Tibial nerve (tissue), 4 donors: ENCODE data around the gene PHC3. TPM values are rescaled to one million over a fixed set of nuclear protein-coding genes. Genes with fewer than 3 reads are reported as not detected.
A peak's percentile ranks its signal among the peaks of the same experiment; 100 is the strongest.

Experiments
- DNase-seq, 2 donors: peaks; one replicate each; pipeline ENCODE4 v3.0.0-alpha.2; 2019; ENCODE audit warnings: low spot score in 2 of 2
- H3K27ac ChIP-seq, 4 donors: fragments of 200-600 bp; sonication (generic) in 3 of 4; one replicate each; pipeline ENCODE4 v1.5.1; 2017 to 2019; ENCODE audit warnings: mild to moderate bottlenecking in 1 of 4
- H3K27me3 ChIP-seq, 2 donors: fragments of 200-600 bp; sonication (generic) in 1 of 2; one replicate each; pipeline versions ENCODE4 v1.5.1 to v1.6.0; 2017 to 2019
- H3K36me3 ChIP-seq, 3 donors: fragments of 200-600 bp; sonication (generic); one replicate each; pipeline ENCODE4 v1.5.1; 2018 to 2019
- H3K4me1 ChIP-seq, 4 donors: fragments of 200-600 bp; sonication (generic) in 3 of 4; one replicate each; pipeline ENCODE4 v1.5.1; 2017 to 2019
- H3K4me3 ChIP-seq, 4 donors: fragments of 200-600 bp; sonication (generic) in 3 of 4; one replicate each; pipeline ENCODE4 v1.5.1; 2017 to 2019; ENCODE audit warnings: mild to moderate bottlenecking in 1 of 4, moderate library complexity in 1 of 4
- H3K9me3 ChIP-seq, 4 donors: fragments of 200-600 bp; sonication (generic) in 3 of 4; one replicate each; pipeline ENCODE4 v1.5.1; 2017 to 2019
- CTCF ChIP-seq, 5 experiments: fragments of 200-600 bp in 3 of 5; fragments of 450-650 bp in 2 of 5; sonication (generic) in 3 of 5; IDR thresholded peaks; one replicate each; pipeline ENCODE4 v1.5.1; 2016 to 2019; ENCODE audit warnings: antibody characterized with exemption in 5 of 5, mild to moderate bottlenecking in 3 of 5, moderate library complexity in 2 of 5
- EP300 ChIP-seq, 2 donors: sonication (generic); formaldehyde crosslinking; IDR thresholded peaks; one replicate each; pipeline ENCODE4 v1.6.1; 2017; ENCODE audit warnings: antibody characterized with exemption in 2 of 2, mild to moderate bottlenecking in 1 of 2
- POLR2A ChIP-seq, 2 donors: fragments of 450-650 bp; IDR thresholded peaks; one replicate each; pipeline ENCODE4 v1.6.1; 2017; ENCODE audit warnings: antibody characterized with exemption in 2 of 2, mild to moderate bottlenecking in 2 of 2, moderate library complexity in 2 of 2
- WGBS, 2 donors: methylation state at CpG; one replicate each; pipeline ENCODE4 v1.1.5; 2018; 5-methylcytosine and 5-hydroxymethylcytosine counted together
- total RNA-seq, 4 donors: library from RNA; depleted of rRNA; stranded (reverse); fragments of >200 nt; gene quantifications; one replicate each; pipeline ENCODE4 v1.1.0, GENCODE V29; 2016

PHC3 gene
- total RNA-seq, 4 donors from 2014 or later = 63.8 to 124 (median 112) TPM

GRCh38 chr3:170222647-170223541 is 41.4 kb upstream of the PHC3 start:
- Histone ChIP-seq H3K36me3 (no peaks in the 10 kb centered on the region), H3K27ac (peak overlapping the region; percentile 87 to 96 (median 93)), H3K9me3 (peaks cover 0 to 7% (median 2%) of the 10 kb centered on the region in 4 donors), H3K4me1 (peaks cover 0 to 35% (median 4%) of the 10 kb centered on the region in 4 donors), H3K4me3 (peak overlapping the region; percentile 73 to 98 (median 94)), H3K27me3 (no peaks in the 10 kb centered on the region)
- 1% methylated on average over 26 to 28 of the region's 42 CpGs for WGBS, 2 donors
- peak in 1 of 2 donors; percentile 11 for DNase-seq
- TF ChIP-seq EP300 (IDR thresholded peaks at IDR 0.05) (no peak), POLR2A (IDR thresholded peaks at IDR 0.05) (peak in 1 of 2 donors; percentile 2)

GRCh38 chr3:170221924-170222646 is 40.6 kb upstream of the PHC3 start, which contains the start of gene PRKCI:
Gene PRKCI, plus strand, starts transcription at chr3:170222424. Its CDS starts 246 bp downstream, at chr3:170222670.
- no peaks in the 10 kb centered on the region for H3K27me3 ChIP-seq
- H3K27ac ChIP-seq = peak within 1 kb of the TSS; percentile 87 to 96 (median 93)
- peak; percentile 84 to 90 for DNase-seq
- TF ChIP-seq EP300 (IDR thresholded peaks at IDR 0.05) = peak; percentile 63 to 92
- TF ChIP-seq POLR2A (IDR thresholded peaks at IDR 0.05) = peak; percentile 50 to 76
- peak in 2 of 5 experiments; percentile 38 to 57 for TF ChIP-seq CTCF (IDR thresholded peaks at IDR 0.05)
- H3K9me3 ChIP-seq = peaks cover 0 to 7% (median 2%) of the 10 kb centered on the region in 4 donors
- no peaks in the 10 kb centered on the region for H3K36me3 ChIP-seq
- peaks cover 0 to 27% (median 4%) of the 10 kb centered on the region in 4 donors for H3K4me1 ChIP-seq
- WGBS, 2 donors = 0 to 1% methylated on average over 22 to 29 of the region's 60 CpGs
- peak within 1 kb of the TSS; percentile 73 to 98 (median 94) for H3K4me3 ChIP-seq

GRCh38 chr3:170220871-170221270 is 39.3 kb upstream of the PHC3 start:
- Histone ChIP-seq H3K4me1 (peaks cover 0 to 16% (median 4%) of the 10 kb centered on the region in 4 donors), H3K9me3 (peaks cover 0 to 7% (median 2%) of the 10 kb centered on the region in 4 donors), H3K27ac (no peak overlapping the region), H3K4me3 (no peak overlapping the region), H3K36me3 (no peaks in the 10 kb centered on the region), H3K27me3 (no peaks in the 10 kb centered on the region)
- TF ChIP-seq EP300 (IDR thresholded peaks at IDR 0.05) (no peak), CTCF (IDR thresholded peaks at IDR 0.05) (no peak), POLR2A (IDR thresholded peaks at IDR 0.05) (no peak)
- no peak for DNase-seq
- WGBS, 2 donors = 85 to 95% methylated on average over 4 of the region's 4 CpGs

GRCh38 chr3:170219850-170220249 is 38.3 kb upstream of the PHC3 start:
- DNase-seq = no peak
- Histone ChIP-seq H3K27me3 (no peaks in the 10 kb centered on the region), H3K9me3 (peaks cover 0 to 7% (median 2%) of the 10 kb centered on the region in 4 donors), H3K4me1 (peaks cover 0 to 16% (median 4%) of the 10 kb centered on the region in 4 donors), H3K4me3 (no peak overlapping the region), H3K27ac (no peak overlapping the region), H3K36me3 (no peaks in the 10 kb centered on the region)
- WGBS, 2 donors = 89 to 93% methylated on average over 1 of the region's 1 CpG
- no peak for TF ChIP-seq POLR2A (IDR thresholded peaks at IDR 0.05)
- TF ChIP-seq CTCF (IDR thresholded peaks at IDR 0.05) = no peak
- no peak for TF ChIP-seq EP300 (IDR thresholded peaks at IDR 0.05)

GRCh38 chr3:170211668-170212067 is 30.1 kb upstream of the PHC3 start:
- H3K27me3 ChIP-seq = no peaks in the 10 kb centered on the region
- 96 to 97% methylated on average over 1 of the region's 1 CpG for whole genome bisulfite sequencing, 2 donors
- no peak for DNase-seq

More at GRCh38 chr3:170211668-170212067, 30.1 kb upstream of the PHC3 start:
- no peak for TF ChIP-seq CTCF (IDR thresholded peaks at IDR 0.05)
- no peak for TF ChIP-seq EP300 (IDR thresholded peaks at IDR 0.05)
- TF ChIP-seq POLR2A (IDR thresholded peaks at IDR 0.05) = no peak
- Histone ChIP-seq H3K36me3 (no peaks in the 10 kb centered on the region), H3K4me1 (no peaks in the 10 kb centered on the region), H3K27ac (no peak overlapping the region), H3K9me3 (no peaks in the 10 kb centered on the region), H3K4me3 (no peak overlapping the region)
